GM21717 (cell line): ENCODE data around the gene GRIN1.

ENCODE experiments used
- ATAC-seq: cut with Tn5 transposase; IDR thresholded peaks from one replicate; pipeline ENCODE4 v1.9.1; 2021; ENCODE audit warnings: mild to moderate bottlenecking, moderate library complexity; ENCODE audit not compliant: unreplicated experiment

Gene GRIN1

DNA sequence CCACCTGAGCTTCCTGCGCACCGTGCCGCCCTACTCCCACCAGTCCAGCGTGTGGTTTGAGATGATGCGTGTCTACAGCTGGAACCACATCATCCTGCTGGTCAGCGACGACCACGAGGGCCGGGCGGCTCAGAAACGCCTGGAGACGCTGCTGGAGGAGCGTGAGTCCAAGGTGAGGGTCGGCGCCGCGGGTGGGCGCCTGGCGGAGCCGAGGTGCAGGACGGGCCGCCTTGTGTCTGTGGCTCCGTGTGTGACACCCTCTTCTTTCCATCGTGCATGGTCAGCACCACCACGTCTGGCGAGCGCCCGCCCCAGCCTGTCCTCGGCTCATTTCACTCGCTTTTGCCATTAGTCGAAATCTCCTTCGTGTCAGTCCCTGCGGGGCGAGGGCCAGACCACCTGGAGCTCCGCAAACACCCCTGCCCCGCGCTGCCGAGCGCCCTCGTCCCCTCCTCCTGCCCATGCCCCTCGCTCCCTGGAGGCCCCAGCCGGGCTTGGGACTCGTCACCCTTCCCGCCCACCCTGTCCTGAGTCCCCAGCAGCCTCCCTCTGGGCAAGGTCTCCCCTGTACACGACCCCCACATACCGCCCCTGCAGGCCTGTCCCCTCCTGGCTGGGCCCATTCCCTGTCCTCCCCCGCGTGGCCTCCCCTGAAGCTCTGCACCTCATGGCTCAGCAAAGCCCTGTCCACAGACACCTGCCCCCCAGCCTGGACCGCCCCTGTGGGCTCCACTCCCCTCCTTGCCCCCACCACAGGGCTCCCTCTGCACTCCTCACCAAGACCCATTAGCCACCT is 7.0 kb downstream of the GRIN1 start:
- ATAC-seq = no peak

DNA sequence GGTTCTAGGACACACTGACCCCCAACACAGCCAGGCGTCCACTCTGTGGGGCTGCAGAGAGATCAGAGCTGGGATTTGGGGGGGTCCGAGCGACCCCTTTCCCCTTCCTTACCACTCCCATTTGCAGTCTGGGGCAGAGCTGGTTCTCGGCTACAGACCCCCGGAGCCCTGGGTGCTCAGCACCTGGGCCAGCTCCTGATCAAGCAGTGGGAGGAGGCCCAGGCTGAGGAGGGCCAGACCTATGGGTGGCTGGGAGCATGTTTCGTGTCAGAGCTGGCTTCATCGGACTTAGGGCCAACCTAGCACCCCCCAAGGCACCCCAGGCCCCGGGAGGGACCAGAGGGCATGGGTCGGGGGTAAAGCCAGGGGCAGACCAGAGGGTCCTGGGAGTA is 7.6 kb downstream of the GRIN1 start:
- ATAC-seq = no peak

DNA sequence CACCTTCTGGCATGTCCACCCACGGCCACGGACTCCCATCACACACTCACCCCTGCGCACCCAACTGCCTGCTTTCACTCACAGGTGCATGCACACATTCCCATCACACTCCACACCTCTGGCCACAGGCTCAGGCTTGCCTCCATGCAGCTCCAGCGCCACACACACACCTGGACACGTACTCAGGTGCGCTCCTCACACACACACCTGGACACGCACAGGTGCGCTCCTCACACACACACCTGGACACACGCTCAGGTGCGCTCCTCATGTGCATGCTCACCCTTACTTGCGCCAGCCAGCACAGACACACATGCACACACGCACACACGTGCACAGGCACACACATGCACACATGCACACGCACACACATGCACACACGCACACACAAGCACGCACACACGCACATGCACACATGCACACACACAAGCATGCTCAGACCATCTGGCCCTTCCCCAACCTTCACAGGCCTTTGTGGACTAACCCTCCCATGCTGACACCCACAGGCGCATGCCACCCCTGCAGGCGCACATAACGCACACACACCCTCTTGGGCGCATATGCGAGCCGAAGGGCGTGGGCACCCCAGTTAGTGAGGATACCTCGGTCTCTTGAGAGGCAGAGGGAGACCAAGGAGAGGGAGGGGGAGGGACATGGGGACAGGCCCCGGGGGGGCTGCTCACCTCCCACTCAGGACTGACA is 8.3 kb downstream of the GRIN1 start:
- ATAC-seq = no peak

DNA sequence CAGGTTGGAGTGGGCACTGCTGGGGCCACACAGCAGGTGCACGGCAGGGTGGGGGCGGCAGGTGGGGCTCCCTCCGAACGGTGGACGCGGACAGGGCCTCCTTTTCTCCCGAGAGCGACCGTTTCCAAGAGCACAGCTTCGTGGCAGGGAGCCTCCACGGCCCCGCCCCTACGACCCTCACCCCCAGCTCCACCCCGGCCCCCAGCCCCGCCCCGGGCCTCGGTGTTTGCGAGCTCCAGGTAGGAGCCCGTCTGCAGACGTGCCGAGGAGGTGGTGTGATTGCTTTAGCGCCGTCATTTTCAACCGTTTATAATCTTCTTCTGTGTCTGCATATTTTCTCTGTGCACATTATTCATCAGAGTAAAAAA is 8.8 kb downstream of the GRIN1 start:
- no peak for ATAC-seq

DNA sequence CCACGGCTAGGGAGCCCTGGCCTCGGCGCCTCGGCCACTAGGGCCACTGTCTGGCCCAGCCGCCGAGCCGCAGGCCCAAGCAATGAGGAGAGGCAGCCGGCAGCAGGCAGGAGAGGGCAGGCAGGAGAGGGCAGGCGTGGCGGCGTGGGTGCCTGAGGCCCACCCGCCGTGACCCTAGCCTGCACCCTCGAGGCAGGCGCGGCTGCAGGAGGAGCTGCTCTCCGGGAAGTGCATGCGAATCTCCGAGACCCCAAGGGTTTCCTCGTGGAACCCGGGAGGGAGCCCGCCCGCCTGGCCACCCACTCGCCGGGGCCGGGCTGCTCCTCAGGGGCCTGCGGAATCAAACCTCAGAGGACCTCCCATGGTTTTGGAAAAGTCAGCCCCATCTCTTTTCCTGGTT is 9.3 kb downstream of the GRIN1 start:
- ATAC-seq = no peak

- no peak for ATAC-seq
Measured at GRCh38 chr9:137148661-137149060, 9.7 kb downstream of the GRIN1 start.

GRCh38 chr9:137149363-137149762 is 10.4 kb downstream of the GRIN1 start:
- ATAC-seq = no peak

DNA sequence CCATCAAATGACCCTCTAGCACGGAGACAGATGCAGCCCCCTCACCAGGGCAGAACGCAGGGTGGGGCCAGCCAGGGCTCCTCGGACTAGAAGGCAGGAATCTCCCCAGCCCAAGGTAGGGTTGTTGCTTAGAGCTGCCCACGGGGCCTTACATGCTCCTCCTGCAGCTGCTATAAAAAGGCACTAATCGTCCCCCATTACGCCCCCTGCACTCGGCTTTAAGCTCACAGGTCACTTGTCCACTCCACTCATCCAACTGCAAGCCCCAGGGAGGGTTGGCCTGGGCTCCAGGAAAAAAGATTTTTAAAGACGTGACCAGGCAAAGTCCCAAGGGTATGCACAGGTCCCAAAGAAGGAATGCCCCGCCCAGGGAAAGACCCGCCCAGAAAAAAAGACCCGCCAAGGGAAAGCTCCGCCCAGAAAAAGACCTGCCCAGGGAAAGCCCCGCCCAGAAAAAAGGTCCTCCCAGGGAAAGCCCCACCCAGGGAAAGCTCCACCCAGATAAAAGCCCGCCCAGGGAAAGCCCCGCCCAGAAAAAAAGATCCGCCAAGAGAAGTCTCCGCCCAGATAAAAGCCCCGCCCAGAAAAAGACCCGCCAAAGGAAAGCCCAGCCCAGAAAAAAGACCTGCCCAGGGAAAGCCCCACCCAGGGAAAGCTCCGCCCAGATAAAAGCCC is 11.1 kb downstream of the GRIN1 start:
- ATAC-seq = no peak

GRCh38 chr9:137150617-137151457 is 11.9 kb downstream of the GRIN1 start:
- peak; percentile 33 for ATAC-seq

DNA sequence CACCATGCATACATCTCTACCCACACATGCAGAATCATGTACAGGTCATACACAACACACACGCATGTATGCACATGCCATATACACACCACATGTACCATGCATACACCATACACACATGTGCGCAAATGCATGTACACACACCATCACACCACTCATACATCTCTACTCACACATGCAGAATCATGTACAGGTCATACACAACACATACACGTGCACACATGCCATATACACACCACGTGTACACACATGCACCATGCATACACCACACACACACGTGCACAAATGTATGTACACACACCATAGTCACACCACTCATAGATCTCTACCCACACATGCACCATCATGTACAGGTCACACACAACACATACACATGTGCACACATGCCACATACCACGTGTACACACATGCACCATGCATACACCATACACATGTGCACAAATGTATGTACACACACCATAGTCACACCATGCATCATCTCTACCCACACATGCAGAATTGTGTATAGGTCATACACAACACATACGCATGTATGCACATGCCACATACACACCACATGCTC is 14.0 kb downstream of the GRIN1 start:
- no peak for ATAC-seq

DNA sequence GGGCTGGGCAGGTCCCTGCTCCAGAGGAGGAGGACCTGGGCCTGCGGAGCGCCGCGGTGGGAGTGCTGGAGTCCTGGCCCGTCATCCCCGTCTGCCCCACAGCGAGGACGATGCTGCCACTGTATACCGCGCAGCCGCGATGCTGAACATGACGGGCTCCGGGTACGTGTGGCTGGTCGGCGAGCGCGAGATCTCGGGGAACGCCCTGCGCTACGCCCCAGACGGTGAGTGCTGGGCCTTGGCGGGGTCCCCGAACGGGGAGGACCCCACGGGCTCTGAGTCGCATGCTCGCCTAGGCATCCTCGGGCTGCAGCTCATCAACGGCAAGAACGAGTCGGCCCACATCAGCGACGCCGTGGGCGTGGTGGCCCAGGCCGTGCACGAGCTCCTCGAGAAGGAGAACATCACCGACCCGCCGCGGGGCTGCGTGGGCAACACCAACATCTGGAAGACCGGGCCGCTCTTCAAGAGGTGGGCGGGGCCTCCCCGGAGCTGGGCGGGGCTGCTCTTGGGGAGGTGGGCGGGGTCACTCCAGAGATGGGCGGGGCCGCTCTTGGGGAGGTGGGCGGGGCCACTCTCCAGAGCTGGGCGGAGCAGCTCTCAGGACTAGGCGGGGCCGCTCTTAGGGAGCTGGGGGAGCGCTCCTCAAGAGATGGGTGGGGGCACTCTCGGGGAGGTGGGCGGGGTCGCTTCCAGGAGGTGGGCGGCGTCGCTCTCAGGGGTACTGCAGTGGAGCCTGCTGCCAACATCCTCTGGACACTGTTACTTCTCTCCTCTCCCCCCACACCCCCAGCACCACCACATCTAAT is 17.8 kb downstream of the GRIN1 start:
- no peak for ATAC-seq

- ATAC-seq = no peak
Measured at GRCh38 chr9:137157618-137158415, 18.9 kb downstream of the GRIN1 start.

DNA sequence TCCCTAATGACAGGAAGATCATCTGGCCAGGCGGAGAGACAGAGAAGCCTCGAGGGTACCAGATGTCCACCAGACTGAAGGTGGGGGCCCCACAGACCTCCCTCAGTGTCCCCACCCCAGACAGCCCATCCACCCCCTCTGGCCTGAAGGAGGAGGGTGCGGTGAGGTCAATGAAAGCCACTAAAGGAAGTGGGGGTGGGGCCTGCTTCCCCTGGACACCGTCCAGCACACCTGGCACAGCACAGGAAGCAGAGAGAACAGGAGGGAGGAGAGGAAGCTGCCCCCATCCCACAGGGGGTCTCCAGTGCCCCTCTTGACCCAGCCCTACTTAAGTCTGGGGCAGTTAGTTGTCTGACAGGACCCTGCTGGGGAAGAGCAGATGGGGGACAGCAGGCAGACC is 19.7 kb downstream of the GRIN1 start:
- no peak for ATAC-seq

DNA sequence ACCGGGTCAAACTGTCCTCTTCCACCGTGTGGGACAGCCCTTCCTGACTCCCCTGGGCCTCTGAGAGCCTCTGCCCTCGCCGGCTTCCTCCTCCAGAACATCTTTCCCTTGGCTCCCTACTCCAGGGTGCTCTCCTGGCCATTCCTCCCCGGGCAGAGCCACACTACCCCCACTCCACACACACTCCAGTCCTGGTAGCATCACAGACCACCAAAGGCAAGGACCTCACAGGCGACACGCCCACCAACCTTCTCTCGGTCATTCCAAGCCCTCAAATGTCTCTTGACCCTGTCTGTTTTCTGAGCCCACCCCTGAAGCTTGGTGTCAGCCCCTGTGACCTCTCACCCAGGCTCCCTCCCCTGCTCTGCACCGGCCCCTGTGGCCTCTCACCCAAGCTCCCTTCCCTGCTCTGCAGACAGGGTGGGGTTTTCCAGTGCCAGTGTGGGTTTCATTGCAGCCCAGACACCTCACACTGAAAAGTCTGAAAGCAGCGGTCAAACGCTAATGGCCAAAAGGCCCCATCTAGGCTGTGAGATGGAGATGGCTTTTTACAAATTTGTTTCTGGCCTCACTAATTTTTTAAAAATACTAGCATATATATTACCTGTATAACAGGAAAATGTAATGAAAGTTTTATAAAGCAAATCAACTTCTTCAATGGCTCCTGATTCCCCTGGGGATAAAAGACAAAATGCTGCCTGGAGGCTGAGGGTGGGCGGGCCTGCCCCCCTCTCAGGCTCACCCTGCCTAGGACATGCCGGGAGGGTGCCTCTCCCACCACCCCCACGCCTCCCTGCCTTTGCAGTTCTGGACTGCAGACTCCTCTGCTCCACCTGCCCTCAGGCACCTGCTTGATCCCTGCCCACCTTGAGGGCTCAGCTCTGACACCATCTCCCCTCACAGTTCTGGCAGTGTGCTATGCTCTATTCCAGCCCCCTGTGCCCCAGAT is 20.4 kb downstream of the GRIN1 start:
- ATAC-seq = no peak

DNA sequence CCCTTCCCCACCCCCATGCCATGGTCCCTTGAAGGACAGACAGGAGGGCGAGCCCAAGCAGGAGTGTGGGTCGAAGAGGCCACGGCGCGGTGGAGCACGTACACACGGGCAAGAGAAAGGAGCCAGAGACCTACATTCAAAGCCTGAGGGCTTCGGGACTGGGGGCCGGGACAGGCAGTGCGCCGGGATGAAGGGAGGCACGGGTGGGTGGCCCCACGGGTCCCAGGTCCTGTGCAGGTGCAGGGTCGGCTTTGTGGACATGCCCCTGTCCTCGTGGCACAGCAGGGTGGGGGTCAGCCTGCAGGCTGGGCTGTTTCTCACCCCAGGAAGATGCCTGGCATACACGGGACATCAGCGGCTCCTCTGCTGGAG is 21.1 kb downstream of the GRIN1 start:
- no peak for ATAC-seq

- no peak for ATAC-seq
Measured at GRCh38 chr9:137160716-137161557, 22.0 kb downstream of the GRIN1 start.
